Naive B cell (primary cell): ENCODE data around the gene FGF16. TPM values are rescaled to one million over a fixed set of nuclear protein-coding genes. Genes with fewer than 3 reads are reported as not detected.
A peak's percentile ranks its signal among the peaks of the same experiment; 100 is the strongest.

Experiments
- ATAC-seq, 2 donors: fragments of 150-1000 bp; cut with Tn5 transposase; 2 replicates each; pipeline ENCODE4 v1.10.0; 2021; ENCODE audit warnings: low read depth in 2 of 2, mild to moderate bottlenecking in 2 of 2, moderate library complexity in 2 of 2
- DNase-seq: peaks from one replicate; pipeline ENCODE4 v3.0.0; 2022
- H3K27ac Mint-ChIP-seq, 6 donors: one replicate each; pipeline ENCODE4 v1.8.0; 2020 to 2022; ENCODE audit warnings: mild to moderate bottlenecking in 6 of 6, mixed read lengths in 6 of 6, moderate library complexity in 5 of 6, inconsistent platforms in 2 of 6
- H3K27me3 Mint-ChIP-seq, 3 donors: one replicate each; pipeline ENCODE4 v1.8.0; 2021 to 2022; ENCODE audit warnings: mixed read lengths in 3 of 3, mild to moderate bottlenecking in 1 of 3
- H3K36me3 Mint-ChIP-seq, 2 donors: one replicate each; pipeline ENCODE4 v1.8.0; 2020 to 2022; ENCODE audit warnings: mixed read lengths in 2 of 2, inconsistent platforms in 1 of 2, mild to moderate bottlenecking in 1 of 2
- H3K4me1 Mint-ChIP-seq, 3 donors: one replicate each; pipeline ENCODE4 v1.8.0; 2020 to 2022; ENCODE audit warnings: mixed read lengths in 3 of 3, inconsistent platforms in 1 of 3, mild to moderate bottlenecking in 1 of 3, moderate library complexity in 1 of 3
- H3K4me3 Mint-ChIP-seq, 8 donors: one replicate each; pipeline ENCODE4 v1.8.0; 2020 to 2022; ENCODE audit warnings: mild to moderate bottlenecking in 8 of 8, mixed read lengths in 8 of 8, moderate library complexity in 8 of 8, inconsistent platforms in 2 of 8
- H3K9me3 Mint-ChIP-seq, 7 donors: one replicate each; pipeline ENCODE4 v1.8.0; 2020 to 2022; ENCODE audit warnings: mixed read lengths in 7 of 7, mild to moderate bottlenecking in 5 of 7, inconsistent platforms in 2 of 7, moderate library complexity in 1 of 7
- polyA plus RNA-seq, 6 donors: library from polyadenylated mRNA; unstranded; fragments of 300-500 nt; fragmentation: Illumina TruSeq; gene quantifications; one replicate each; pipeline ENCODE4 v1.2.3, GENCODE V29; 2021; ENCODE audit warnings: low read depth in 6 of 6

The FGF16 gene
- polyA plus RNA-seq, 6 donors from 2014 or later = not detected

GRCh38 chrX:77434962-77435361 is 12.2 kb upstream of the FGF16 start:
- no peak overlapping the region for H3K4me3 Mint-ChIP-seq
- no peaks in the 10 kb centered on the region for H3K36me3 Mint-ChIP-seq
- ATAC-seq (no peak), DNase-seq (no peak)
- peaks cover 0 to 3% (median 0%) of the 10 kb centered on the region in 7 donors for H3K9me3 Mint-ChIP-seq
- H3K27ac Mint-ChIP-seq = no peak overlapping the region
- peaks cover 0 to 5% (median 0%) of the 10 kb centered on the region in 3 donors for H3K4me1 Mint-ChIP-seq
- no peaks in the 10 kb centered on the region for H3K27me3 Mint-ChIP-seq

- Mint-ChIP-seq H3K9me3 (peaks cover 0 to 3% (median 0%) of the 10 kb centered on the region in 7 donors), H3K27me3 (no peaks in the 10 kb centered on the region), H3K27ac (no peak overlapping the region), H3K36me3 (no peaks in the 10 kb centered on the region), H3K4me3 (no peak overlapping the region), H3K4me1 (peaks cover 0 to 5% (median 0%) of the 10 kb centered on the region in 3 donors)
- no peak for DNase-seq
- no peak for ATAC-seq
Observed at GRCh38 chrX:77436271-77436670, 10.9 kb upstream of the FGF16 start.

- Mint-ChIP-seq H3K27me3 (no peaks in the 10 kb centered on the region), H3K4me3 (no peak overlapping the region), H3K36me3 (no peaks in the 10 kb centered on the region), H3K27ac (peak overlapping the region in 1 of 6 donors; percentile 55), H3K4me1 (peaks cover 0 to 5% (median 0%) of the 10 kb centered on the region in 3 donors), H3K9me3 (peaks cover 0 to 3% (median 0%) of the 10 kb centered on the region in 7 donors)
- DNase-seq = no peak
- ATAC-seq = no peak
Observed at GRCh38 chrX:77436682-77437081, 10.5 kb upstream of the FGF16 start.

GRCh38 chrX:77440330-77440729 is 6.9 kb upstream of the FGF16 start:
- Mint-ChIP-seq H3K9me3 (peaks cover 0 to 3% (median 0%) of the 10 kb centered on the region in 7 donors), H3K4me3 (no peak overlapping the region), H3K27me3 (peaks cover 9 to 13% (median 10%) of the 10 kb centered on the region in 3 donors), H3K36me3 (no peaks in the 10 kb centered on the region), H3K4me1 (peaks cover 0 to 5% (median 0%) of the 10 kb centered on the region in 3 donors), H3K27ac (no peak overlapping the region)
- DNase-seq (no peak), ATAC-seq (no peak)

DNA sequence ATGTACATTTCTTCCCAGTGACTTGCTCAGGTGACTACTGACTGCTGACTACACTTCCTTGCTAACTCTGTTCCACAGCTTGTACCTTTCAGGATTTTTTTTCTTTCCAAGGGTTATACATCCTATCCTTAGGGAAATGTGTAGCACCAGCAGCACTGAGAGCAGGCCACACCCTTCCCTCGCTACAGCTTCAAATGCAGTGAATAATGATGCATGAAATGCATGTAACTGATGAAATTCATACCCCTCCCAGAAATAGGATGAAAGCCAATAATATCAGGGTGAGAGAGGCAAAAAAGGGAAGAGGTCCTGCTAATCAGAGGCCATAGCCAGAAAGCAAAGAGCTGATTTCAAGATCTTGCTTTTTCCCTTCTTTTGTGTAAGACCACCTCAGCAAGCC is 6.2 kb upstream of the FGF16 start:
- Mint-ChIP-seq H3K27ac (no peak overlapping the region), H3K4me1 (peaks cover 0 to 5% (median 5%) of the 10 kb centered on the region in 3 donors), H3K4me3 (no peak overlapping the region), H3K9me3 (peaks cover 0 to 3% (median 0%) of the 10 kb centered on the region in 7 donors), H3K27me3 (peaks cover 9 to 19% (median 16%) of the 10 kb centered on the region in 3 donors), H3K36me3 (no peaks in the 10 kb centered on the region)
- ATAC-seq (no peak), DNase-seq (no peak)

DNA sequence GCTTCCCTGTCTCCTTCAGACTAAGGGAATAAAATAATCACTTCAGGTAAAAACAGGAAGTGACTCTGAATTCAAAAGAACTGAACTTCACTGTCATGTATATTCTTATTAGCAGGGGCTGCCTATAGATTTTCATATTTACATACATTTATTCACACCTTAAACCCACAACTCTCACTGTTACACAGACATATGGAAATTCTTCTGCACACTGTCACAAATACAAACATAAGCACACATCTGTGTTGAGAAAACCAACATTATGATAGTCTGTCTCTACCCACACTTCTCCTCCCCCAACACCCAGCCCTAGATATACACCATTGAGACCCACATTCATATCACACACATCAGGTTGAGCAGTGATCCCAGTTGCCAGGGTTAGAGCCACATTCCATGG is 5.7 kb upstream of the FGF16 start:
- Mint-ChIP-seq H3K4me3 (no peak overlapping the region), H3K27ac (no peak overlapping the region), H3K27me3 (peaks cover 9 to 21% (median 18%) of the 10 kb centered on the region in 3 donors), H3K9me3 (peaks cover 0 to 3% (median 0%) of the 10 kb centered on the region in 7 donors), H3K36me3 (no peaks in the 10 kb centered on the region), H3K4me1 (peaks cover 2 to 10% (median 7%) of the 10 kb centered on the region in 3 donors)
- no peak for ATAC-seq
- no peak for DNase-seq

GRCh38 chrX:77442728-77443127 is 4.5 kb upstream of the FGF16 start:
- H3K9me3 Mint-ChIP-seq = peaks cover 0 to 1% (median 0%) of the 10 kb centered on the region in 7 donors
- H3K4me1 Mint-ChIP-seq = peaks cover 8 to 18% (median 11%) of the 10 kb centered on the region in 3 donors
- H3K36me3 Mint-ChIP-seq = no peaks in the 10 kb centered on the region
- no peak overlapping the region for H3K27ac Mint-ChIP-seq
- ATAC-seq (no peak), DNase-seq (no peak)
- H3K27me3 Mint-ChIP-seq = peaks cover 9 to 32% (median 27%) of the 10 kb centered on the region in 3 donors
- H3K4me3 Mint-ChIP-seq = peak overlapping the region in 1 of 8 donors; percentile 47

DNA sequence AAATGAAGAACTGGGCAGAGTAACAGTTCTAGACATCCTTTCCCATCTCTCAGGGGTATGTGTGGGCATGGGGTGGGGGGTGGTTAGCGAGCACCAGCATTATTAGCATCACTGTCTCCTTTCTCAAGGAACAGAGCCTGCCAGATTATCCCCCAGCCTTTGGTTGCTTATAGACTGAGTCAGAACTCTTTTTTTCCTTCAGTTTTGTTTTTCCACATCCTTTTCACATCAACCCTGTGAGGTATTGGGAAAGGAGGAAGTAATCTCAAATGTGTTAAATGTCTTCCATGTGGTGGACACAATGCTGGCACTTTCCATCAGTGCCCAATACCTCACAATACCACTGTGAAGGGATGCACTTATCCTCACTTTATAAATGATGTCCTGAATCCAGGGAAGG is 3.1 kb upstream of the FGF16 start:
- H3K4me1 Mint-ChIP-seq = peaks cover 8 to 23% (median 17%) of the 10 kb centered on the region in 3 donors
- peaks cover 16 to 40% (median 38%) of the 10 kb centered on the region in 3 donors for H3K27me3 Mint-ChIP-seq
- no peak overlapping the region for H3K27ac Mint-ChIP-seq
- H3K4me3 Mint-ChIP-seq = no peak overlapping the region
- H3K36me3 Mint-ChIP-seq = no peaks in the 10 kb centered on the region
- no peak for DNase-seq
- H3K9me3 Mint-ChIP-seq = peaks cover 0 to 3% (median 0%) of the 10 kb centered on the region in 7 donors
- no peak for ATAC-seq

DNA sequence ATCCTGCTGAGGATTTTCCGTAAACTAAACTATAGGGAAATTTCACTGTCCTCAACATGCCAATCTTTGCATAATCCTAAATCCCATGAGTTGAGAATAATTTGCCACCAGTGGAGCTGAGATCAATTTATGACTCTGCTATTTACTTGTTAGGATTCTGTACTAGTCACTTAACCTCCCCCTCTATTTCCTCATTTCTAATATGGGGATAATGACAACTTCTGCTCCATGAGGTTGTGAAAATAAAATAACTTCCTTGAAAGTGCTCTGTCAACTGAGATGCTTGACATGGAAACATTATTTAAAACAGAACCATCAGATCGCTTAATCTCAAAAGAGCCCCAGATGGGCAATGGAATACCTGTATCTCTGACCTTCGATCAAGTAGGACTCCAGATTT is 2.6 kb upstream of the FGF16 start:
- H3K9me3 Mint-ChIP-seq = peaks cover 0 to 3% (median 0%) of the 10 kb centered on the region in 7 donors
- H3K4me3 Mint-ChIP-seq = no peak overlapping the region
- ATAC-seq = no peak
- no peak overlapping the region for H3K27ac Mint-ChIP-seq
- H3K27me3 Mint-ChIP-seq = peaks cover 18 to 44% (median 40%) of the 10 kb centered on the region in 3 donors
- DNase-seq = no peak
- peaks cover 8 to 24% (median 17%) of the 10 kb centered on the region in 3 donors for H3K4me1 Mint-ChIP-seq
- no peaks in the 10 kb centered on the region for H3K36me3 Mint-ChIP-seq

GRCh38 chrX:77446029-77446585 is 1.1 kb upstream of the FGF16 start:
- Mint-ChIP-seq H3K4me3 (peak overlapping the region; percentile 61 to 86 (median 81)), H3K4me1 (peaks cover 8 to 24% (median 17%) of the 10 kb centered on the region in 3 donors), H3K9me3 (peaks cover 0 to 3% (median 0%) of the 10 kb centered on the region in 7 donors), H3K27ac (peak overlapping the region in 1 of 6 donors; percentile 24), H3K36me3 (no peaks in the 10 kb centered on the region), H3K27me3 (peaks cover 18 to 46% (median 40%) of the 10 kb centered on the region in 3 donors)
- DNase-seq (no peak), ATAC-seq (no peak)

DNA sequence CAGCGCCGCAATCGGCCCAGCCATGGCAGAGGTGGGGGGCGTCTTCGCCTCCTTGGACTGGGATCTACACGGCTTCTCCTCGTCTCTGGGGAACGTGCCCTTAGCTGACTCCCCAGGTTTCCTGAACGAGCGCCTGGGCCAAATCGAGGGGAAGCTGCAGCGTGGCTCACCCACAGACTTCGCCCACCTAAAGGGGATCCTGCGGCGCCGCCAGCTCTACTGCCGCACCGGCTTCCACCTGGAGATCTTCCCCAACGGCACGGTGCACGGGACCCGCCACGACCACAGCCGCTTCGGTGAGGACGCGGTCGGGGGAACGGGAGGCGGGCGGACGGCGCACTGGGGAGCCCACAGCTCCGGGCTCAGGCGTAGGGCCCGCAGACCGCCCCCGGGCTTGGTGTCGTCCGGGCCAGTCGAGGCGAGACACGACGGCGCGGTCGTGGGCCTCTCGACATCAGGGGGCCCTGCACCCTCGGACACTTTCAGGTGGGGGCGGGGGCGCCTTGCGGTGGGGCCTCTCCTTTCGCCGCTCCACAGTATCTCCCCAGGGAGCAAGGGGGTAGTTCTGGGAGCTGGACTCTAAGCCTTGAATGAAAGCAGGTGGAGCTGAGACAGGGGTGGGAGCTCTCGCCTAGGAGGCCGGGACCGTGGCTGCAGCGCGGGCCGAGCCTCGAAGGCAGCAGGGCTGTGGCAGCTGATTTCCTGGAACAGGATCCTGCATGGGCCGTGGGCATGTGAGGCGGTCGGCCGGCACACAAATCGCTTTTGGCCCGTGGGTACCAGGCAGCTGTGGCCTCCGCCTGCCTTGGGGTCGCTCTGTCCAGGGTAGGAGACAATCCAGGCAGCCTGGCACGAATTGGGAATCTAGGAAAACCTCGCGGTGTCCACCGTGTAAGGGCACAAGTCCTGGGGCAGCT is 722 bp downstream of the FGF16 start:
- H3K4me1 Mint-ChIP-seq = peaks cover 8 to 24% (median 17%) of the 10 kb centered on the region in 3 donors
- H3K27ac Mint-ChIP-seq = no peak overlapping the region
- peaks cover 0 to 3% (median 0%) of the 10 kb centered on the region in 7 donors for H3K9me3 Mint-ChIP-seq
- H3K36me3 Mint-ChIP-seq = no peaks in the 10 kb centered on the region
- peak overlapping the region; percentile 19 to 79 (median 56) for H3K4me3 Mint-ChIP-seq
- H3K27me3 Mint-ChIP-seq = peaks cover 21 to 46% (median 40%) of the 10 kb centered on the region in 3 donors
- peak in 1 of 2 donors; percentile 13 for ATAC-seq
- no peak for DNase-seq

DNA sequence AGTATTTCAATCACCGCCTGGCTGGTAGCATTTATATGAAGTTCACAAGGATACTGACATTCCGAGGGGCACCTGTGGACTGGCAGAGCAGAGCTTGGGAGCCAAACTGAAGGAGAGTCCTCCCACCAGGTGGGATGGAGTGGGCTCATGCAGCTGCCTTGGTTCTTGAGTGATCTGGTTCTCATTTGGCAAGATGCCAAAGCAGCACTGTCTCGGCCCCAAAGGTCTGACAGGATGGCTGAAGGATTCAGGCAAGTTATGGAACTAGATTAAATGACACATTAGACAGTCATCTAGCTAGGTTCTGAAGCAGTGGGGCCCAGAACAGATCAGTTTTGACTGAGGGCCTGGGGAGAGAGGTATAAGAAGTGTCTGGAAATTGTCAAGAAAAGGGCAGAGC is 3.2 kb downstream of the FGF16 start:
- ATAC-seq = no peak
- peaks cover 8 to 24% (median 17%) of the 10 kb centered on the region in 3 donors for H3K4me1 Mint-ChIP-seq
- H3K36me3 Mint-ChIP-seq = no peaks in the 10 kb centered on the region
- no peak overlapping the region for H3K27ac Mint-ChIP-seq
- peaks cover 0 to 4% (median 0%) of the 10 kb centered on the region in 7 donors for H3K9me3 Mint-ChIP-seq
- no peak for DNase-seq
- no peak overlapping the region for H3K4me3 Mint-ChIP-seq
- H3K27me3 Mint-ChIP-seq = peaks cover 12 to 32% (median 28%) of the 10 kb centered on the region in 3 donors

DNA sequence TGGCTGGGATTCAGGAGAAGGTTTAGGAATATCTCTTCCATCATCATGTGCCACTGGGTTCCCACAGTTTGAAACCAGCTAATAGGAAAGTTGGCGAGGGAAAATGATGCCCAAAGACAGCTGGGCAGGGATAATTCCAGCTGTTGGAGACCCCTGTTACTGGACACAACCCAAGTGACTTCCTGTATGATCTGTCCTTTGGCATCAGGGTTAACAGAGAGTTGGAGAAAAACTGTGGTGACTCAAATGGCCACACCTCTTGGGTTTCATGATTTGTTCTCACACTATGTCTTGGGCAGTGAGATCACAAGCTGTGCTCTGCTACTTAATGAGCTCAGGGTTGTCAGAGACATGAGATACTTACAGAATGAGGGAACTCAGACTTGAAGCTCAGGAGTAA is 3.8 kb downstream of the FGF16 start:
- Mint-ChIP-seq H3K27me3 (peaks cover 12 to 27% (median 24%) of the 10 kb centered on the region in 3 donors), H3K27ac (no peak overlapping the region), H3K36me3 (no peaks in the 10 kb centered on the region), H3K9me3 (peaks cover 0 to 4% (median 0%) of the 10 kb centered on the region in 7 donors), H3K4me1 (peaks cover 8 to 19% (median 17%) of the 10 kb centered on the region in 3 donors), H3K4me3 (no peak overlapping the region)
- ATAC-seq = no peak
- no peak for DNase-seq
